D721Med (cell line): Measurements from ENCODE around the gene RTN3.

Source experiments
- DNase-seq: peaks from one replicate; pipeline ENCODE4 v3.0.0; 2011; ENCODE audit warnings: low spot score; ENCODE audit not compliant: insufficient read length
- FAIRE-seq: peaks from 2 replicates; lab custom pipeline; 2011; peaks lifted over from hg19 to GRCh38; lab: Jason Lieb, UNC
- TF ChIP-seq, protein P1 (sequence below): IDR thresholded peaks from 2 replicates; pipeline ENCODE4 v1.5.1; 2012; ENCODE audit warnings: mild to moderate bottlenecking, control low read depth; ENCODE audit not compliant: insufficient read depth; ENCODE audit errors: missing control alignments

RTN3 gene

DNA sequence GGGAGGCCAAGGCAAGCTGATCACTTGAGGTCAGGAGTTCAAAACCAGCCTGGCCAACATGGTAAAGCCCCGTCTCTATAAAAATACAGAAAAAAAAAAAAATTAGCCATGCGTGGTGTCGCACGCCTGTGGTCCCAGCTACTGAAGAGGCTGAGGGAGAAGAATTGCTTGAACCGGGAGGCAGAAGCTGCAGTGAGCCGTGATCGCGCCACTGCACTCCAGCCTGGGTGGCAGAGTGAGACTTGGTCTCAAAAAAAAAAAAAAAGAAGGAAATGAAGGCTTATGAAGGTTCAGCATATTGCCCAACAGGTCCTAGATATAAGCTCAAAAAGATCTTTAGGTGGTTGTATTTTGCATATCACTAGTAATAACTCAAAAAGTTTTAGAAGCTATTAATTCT lies 20.3 kb upstream of the RTN3 start:
- TF ChIP-seq, protein P1, sequence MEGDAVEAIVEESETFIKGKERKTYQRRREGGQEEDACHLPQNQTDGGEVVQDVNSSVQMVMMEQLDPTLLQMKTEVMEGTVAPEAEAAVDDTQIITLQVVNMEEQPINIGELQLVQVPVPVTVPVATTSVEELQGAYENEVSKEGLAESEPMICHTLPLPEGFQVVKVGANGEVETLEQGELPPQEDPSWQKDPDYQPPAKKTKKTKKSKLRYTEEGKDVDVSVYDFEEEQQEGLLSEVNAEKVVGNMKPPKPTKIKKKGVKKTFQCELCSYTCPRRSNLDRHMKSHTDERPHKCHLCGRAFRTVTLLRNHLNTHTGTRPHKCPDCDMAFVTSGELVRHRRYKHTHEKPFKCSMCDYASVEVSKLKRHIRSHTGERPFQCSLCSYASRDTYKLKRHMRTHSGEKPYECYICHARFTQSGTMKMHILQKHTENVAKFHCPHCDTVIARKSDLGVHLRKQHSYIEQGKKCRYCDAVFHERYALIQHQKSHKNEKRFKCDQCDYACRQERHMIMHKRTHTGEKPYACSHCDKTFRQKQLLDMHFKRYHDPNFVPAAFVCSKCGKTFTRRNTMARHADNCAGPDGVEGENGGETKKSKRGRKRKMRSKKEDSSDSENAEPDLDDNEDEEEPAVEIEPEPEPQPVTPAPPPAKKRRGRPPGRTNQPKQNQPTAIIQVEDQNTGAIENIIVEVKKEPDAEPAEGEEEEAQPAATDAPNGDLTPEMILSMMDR: no peak
- no peak for FAIRE-seq
- DNase-seq: no peak

DNA sequence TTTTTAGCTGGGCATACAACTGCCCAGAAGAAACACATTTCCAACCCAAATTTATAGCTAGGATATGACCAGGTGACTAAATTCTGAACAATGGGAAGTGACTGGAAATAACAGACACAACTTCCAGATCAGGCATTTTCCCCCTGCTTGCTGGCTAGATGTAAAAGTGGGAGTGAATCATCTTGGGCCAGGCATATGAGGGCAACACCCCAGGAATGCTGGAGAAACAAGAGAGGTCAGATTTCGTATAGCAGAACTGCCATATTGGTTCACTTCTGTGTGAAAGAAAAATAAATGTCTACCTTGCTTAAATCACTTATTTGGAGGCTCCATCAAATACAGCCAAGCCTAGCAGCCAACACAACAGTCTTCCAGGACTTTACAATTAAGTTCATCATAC lies 17.5 kb upstream of the RTN3 start:
- TF ChIP-seq, protein P1: no peak
- no peak for FAIRE-seq
- DNase-seq: no peak

DNA sequence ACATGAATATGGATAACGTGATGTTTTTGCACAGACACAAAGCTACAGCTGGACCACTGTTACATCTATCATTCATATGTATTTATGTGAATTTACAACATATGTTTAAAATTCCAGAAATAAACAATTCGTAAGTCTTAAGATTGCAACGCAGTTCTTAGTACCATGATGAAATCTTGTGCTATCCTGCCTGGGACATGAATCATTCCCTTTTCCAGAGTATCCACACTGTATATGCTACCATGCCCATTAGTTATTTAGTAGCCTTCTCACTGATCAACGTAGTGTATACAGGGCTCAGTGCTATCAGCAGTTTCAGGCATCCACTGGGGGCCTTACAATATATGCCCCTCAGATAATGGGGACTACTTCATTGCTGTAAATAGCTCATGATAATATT lies 14.4 kb upstream of the RTN3 start:
- TF ChIP-seq, protein P1: no peak
- DNase-seq (no peak), FAIRE-seq (no peak)

DNA sequence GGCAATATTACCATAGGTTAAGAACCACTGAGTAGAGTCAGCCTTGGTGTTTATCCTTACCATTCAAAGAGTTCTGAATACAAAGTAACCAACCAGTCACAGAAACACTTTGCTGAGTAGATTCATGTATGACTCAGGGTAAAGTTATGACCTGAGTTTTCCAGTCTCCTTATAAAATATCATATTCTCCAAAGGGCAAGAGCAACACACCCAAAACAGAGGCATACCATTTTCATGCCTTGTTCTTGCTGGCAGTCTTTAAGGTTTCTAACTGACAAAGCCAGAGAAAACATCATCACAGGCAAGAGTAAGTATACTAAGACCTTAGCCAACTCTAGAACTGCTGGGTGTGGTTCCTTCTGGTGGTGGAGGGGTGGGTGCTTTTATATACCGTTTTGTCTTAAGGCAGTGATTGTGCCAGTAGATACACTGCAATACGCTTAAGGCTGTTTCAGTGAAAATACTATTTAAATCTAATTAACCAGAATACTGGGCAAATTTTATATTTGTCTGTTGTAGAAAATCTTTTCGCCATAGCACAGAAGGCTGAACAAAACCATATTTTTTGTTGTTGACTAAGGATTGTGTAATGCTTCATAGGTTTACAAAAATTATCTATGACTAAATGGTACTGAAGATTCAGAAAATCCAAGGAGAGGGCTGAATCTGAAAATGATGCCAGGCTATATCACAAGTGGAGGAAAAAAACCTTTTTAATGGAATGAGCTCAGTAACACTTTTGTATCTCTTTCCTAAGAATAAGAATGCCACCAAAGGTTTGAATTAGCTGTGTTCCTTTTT lies 13.1 kb upstream of the RTN3 start:
- FAIRE-seq: no peak
- TF ChIP-seq, protein P1: no peak

DNA sequence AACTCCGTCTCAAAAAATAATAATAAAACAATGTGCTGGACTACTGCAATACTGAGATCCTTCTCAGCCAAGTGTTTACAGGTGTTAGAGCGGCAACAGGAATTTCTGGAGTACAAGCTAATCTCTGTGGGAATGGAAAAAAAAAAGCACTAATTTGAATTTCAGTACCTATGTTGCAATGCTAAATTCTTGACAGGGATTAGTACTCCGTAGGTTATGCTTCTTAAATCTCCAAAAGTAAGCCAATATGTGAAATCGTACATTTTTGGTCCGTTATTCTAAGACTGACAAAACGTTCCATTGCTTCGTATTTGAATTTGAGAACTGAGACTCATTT lies 11.2 kb upstream of the RTN3 start:
- TF ChIP-seq, protein P1: no peak
- no peak for FAIRE-seq
- no peak for DNase-seq

More for the DNA sequence above, 13.1 kb upstream of the RTN3 start:
- no peak for DNase-seq

DNA sequence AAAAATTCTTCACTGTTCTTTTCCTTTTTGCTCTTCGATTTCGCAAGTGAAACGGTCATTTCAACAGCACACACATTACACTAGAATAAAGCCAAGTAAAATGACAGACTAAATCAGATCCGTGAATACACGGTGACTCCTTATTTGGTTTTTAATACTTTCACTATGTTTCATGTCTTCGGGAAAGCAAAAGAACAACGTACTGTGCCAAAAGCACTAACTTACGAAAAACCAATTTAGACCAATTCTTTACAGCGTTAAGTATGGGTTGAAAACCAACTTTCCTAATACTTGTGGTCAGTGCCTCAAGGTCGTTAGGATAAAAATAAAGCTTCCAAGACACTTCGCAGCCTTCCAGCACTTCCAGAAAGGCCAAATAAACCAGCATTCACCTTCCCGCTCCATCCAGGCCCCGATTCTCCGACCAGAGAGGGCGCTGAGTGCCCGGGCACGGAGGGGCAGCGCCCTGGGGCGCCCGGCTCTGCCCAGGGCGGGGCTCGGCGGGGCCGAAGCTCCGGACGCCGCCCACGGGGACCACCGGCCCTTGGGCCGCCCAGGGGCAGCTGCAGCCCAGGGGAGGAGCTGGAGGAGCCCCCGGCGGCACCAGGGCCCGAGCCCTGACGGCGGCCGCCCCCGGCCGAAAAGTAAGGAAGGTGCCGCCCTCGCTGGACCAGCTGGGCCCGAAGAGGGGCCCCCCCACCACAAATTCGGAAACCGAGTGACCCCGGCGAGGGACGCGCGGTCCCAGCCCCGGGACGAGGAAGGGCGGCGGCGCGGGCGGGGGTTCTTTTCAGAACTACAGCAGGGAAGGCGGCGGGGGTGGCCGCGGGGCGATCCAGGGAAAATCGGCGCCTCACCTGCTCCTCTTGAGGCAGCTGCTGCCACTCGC lies 10.6 kb upstream of the RTN3 start:
- no peak for FAIRE-seq
- TF ChIP-seq, protein P1: peak; percentile 47
- no peak for DNase-seq
